DMS153 treated with DMSO at 0.1 percent for 48 hours (cell line): ENCODE results near the gene SHCBP1L.

Experiments
- DNase-seq: peaks from one replicate; lab custom pipeline; 2025; ENCODE audit not compliant: unreplicated experiment; lab: John Stamatoyannopoulos, UW

SHCBP1L gene

DNA sequence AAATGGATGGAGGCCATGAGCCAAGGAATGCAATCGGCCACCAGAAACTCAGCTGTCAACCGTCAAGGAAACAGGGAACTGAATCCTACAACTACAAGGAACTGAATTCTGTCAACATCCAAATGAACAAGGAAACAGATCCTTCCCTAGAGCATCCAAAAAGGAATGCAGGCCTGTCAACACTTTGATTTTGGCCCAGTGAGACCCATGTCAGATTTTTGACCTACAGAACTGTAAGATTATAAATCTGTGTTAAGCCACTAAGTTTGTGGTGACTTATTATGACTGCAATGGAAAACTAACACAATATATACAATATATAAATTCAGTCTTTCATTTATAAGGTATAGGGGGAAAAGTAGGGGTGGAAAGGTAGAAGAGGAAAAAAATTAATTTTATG, 55.3 kb downstream of the SHCBP1L start:
- no peak for DNase-seq

- DNase-seq = peak; percentile 30
Measured at GRCh38 chr1:182890927-182891610, 61.9 kb downstream of the SHCBP1L start.

- no peak for DNase-seq
Measured at GRCh38 chr1:182889997-182890396, 63.0 kb downstream of the SHCBP1L start.

- DNase-seq = no peak
Measured at GRCh38 chr1:182888736-182889531, 64.0 kb downstream of the SHCBP1L start.

DNA sequence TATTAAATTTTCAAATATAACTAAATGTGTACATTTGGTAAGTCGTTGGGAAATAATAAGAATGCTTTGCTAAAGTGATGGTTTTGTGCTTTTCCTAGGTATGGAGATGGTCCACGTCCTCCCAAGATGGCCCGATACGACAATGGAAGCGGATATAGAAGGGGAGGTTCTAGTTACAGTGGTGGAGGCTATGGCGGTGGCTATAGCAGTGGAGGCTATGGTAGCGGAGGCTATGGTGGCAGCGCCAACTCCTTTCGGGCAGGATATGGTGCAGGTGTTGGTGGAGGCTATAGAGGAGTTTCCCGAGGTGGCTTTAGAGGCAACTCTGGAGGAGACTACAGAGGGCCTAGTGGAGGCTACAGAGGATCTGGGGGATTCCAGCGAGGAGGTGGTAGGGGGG, 66.0 kb downstream of the SHCBP1L start:
- DNase-seq = no peak

GRCh38 chr1:182885591-182885990, 67.4 kb downstream of the SHCBP1L start:
- DNase-seq = no peak

DNA sequence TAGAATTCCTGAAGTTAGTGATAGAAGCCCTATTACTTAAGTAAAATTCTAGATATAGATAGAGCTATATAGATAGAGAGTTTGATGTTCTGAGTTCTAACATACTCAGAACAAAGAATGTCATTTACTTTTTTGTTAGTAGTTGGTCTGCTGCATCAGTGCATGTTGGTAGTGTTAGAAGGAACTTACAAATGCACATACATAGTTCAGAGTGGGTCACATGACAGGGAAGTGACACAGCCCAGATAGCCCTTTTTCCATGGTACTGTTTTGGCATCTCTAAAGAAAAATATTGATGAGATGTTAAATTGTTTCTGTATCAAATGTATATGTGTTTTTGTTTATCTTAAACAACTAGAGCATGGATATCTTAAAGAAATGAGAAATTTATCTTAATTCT, 68.1 kb downstream of the SHCBP1L start:
- no peak for DNase-seq

DNA sequence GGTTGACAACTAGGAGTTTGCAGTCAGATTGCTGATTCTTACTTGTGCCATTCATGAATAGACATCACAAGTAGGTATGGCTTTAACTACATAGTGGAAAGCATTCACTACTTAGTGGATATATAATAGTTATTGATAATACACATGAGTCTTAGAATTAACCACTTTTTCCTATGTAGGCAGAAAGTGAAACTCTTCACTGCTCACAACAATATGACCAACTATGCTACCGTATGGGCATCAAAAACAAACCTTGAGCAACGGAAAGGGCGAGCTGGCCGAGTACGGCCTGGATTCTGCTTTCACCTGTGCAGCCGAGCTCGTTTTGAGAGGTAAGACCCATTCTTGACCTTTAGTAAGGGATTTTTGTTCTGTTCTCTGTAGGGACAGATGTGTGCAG, 75.1 kb downstream of the SHCBP1L start:
- DNase-seq = no peak

- DNase-seq = no peak
Measured at GRCh38 chr1:182877331-182877730, 75.6 kb downstream of the SHCBP1L start.

GRCh38 chr1:182875889-182876288, 77.1 kb downstream of the SHCBP1L start:
- no peak for DNase-seq

DNA sequence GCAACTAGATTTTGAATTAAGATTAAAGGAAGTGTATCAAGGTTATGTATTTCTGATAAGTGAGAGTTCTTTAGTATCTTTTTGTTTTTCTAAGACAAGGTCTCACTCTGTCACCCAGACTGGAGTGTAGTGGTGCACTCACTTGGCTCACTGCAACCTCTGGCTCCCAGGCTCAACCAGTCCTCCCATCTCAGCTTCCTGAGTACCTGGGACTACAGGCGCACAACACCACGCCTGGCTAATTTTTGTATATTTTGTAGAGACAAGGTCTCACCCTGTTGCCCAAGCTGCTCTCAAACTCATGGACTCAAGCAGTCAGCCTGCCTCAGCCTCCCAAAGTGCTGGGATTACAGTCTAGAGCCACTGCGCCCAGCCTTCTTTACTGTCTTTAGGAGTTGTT, 80.1 kb downstream of the SHCBP1L start:
- no peak for DNase-seq

DNA sequence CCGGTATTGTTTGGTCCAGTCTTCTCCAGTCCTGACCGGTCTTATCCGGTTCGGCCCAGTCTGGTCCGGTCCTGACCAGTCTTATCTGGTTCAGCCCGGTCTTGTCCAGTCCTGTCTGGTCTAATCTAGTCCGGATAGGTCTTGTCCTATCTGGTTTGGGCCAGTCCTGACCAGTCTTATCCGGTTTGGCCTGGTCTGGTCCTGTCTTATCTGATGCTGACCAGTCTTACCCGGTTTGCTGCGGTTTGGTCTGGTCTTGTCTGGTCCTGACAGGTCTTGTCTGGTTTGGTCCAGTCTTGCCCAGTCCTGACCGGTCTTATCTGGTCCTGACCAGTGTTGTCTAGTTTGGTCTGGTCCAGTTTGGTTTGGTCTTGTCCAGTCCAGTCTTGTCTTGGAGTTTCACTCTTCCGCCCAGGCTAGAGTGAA, 83.7 kb downstream of the SHCBP1L start:
- no peak for DNase-seq

GRCh38 chr1:182867861-182868260, 85.1 kb downstream of the SHCBP1L start:
- DNase-seq = no peak

GRCh38 chr1:182863940-182864339, 89.0 kb downstream of the SHCBP1L start:
- DNase-seq = no peak

GRCh38 chr1:182862827-182863226, 90.1 kb downstream of the SHCBP1L start:
- DNase-seq = no peak

GRCh38 chr1:182861994-182862393, 91.0 kb downstream of the SHCBP1L start:
- DNase-seq = no peak

DNA sequence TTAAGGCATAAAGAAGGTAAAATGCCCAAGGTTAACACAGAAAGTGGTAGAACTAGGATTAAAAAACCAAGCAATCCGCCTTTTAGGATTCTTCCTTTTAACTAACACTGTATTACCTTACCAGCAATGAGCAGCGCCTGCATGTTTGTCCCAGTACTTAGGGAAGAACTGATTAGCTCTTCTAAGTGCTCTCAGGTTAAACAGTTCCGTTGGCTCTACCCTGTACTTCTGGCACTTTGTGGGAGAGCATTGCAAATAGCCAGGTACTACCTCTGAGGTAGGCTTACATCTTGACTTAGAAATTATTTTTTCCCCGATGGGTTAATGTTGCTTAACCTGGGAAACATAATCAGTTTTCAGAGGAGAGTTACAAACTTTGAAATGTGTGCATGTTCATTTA, 92.3 kb downstream of the SHCBP1L start:
- DNase-seq = no peak

- no peak for DNase-seq
Measured at GRCh38 chr1:182857212-182857611, 95.8 kb downstream of the SHCBP1L start.

DNA sequence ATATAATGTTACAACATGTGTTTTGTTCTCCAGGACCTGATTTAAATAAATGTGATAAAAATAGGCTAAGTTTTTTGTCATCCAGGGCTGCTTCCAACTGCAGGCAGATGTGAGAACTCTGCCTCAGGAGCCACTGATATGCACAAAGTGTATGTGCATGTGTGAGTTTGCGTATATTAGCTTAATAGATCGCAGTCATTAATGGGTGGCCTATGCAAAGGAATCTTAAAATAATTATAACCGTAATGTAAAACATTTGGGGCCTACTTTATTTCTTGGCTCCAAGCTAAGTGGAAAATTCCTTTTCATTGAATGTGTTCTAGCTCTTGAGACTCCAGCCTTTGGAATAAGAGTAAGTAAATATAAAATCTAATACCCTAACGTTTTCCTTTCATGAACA, 97.1 kb downstream of the SHCBP1L start:
- no peak for DNase-seq

- DNase-seq = no peak
Measured at GRCh38 chr1:182851825-182852224, 101.1 kb downstream of the SHCBP1L start.

DNA sequence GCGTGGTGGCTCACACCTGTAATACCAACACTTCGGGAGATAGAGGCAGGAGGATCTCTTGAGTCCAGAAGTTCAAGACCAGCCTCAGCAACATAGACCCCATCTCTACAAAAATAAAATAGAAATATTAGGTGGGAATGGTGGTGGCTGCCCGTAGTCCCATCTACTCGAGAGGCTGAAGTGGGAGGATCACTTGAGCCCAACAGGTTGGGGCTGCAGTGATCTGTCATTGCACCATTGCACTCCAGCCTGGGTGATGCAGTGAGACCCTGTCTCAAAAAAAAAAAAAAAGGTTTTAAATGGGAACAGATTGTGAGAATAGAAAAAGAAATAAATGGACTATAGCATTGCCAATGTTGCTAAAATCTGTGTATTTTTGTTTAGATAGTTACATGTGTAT, 102.6 kb downstream of the SHCBP1L start:
- DNase-seq = no peak
